A549 (cell line): ENCODE data around the gene DOCK10.

Source experiments
- CTCF ChIP-seq: fragments of >200 bp; sonication (Bioruptor Twin); formaldehyde crosslinking; IDR thresholded peaks from 3 replicates; pipeline ENCODE4 v1.5.1; 2016
- EHF ChIP-seq: fragments of 250-450 bp; sonication (Bioruptor Pico); IDR thresholded peaks from 2 replicates; pipeline ENCODE4 v1.5.0; 2020; ENCODE audit warnings: mild to moderate bottlenecking
- EP300 ChIP-seq, 2 experiments: fragments of >200 bp; sonication (Bioruptor Twin); formaldehyde crosslinking; IDR thresholded peaks; 2 replicates in 1 of 2; 3 replicates in 1 of 2; pipeline ENCODE4 v1.6.1; 2016 to 2017
- MAFK ChIP-seq: fragments of 450-650 bp; IDR thresholded peaks from 2 replicates; pipeline ENCODE4 v1.6.1; 2014; ENCODE audit not compliant: partially characterized antibody
- PBX3 ChIP-seq: IDR thresholded peaks from 2 replicates; pipeline ENCODE4 v1.6.1; 2012
- RFX5 ChIP-seq: fragments of 450-650 bp; IDR thresholded peaks from 2 replicates; pipeline ENCODE4 v1.7.1; 2014; ENCODE audit warnings: antibody characterized with exemption, mild to moderate bottlenecking, moderate library complexity
- TP53 ChIP-seq: fragments of 250-450 bp; sonication (Bioruptor Pico); IDR thresholded peaks from 2 replicates; pipeline ENCODE4 v1.5.0; 2021; ENCODE audit warnings: mild to moderate bottlenecking, moderate library complexity

- no peak for TF ChIP-seq CTCF
- no peak for TF ChIP-seq RFX5
- TF ChIP-seq EP300 (IDR thresholded peaks at IDR 0.05), result no peak
- TF ChIP-seq EHF (CRISPR knock-in tag), result no peak
- TF ChIP-seq TP53, result no peak
- TF ChIP-seq PBX3, result no peak
- TF ChIP-seq MAFK, result no peak
Observed at GRCh38 chr2:225074366-225074765, 32.1 kb upstream of the DOCK10 start.
